Measurements from ENCODE around the gene ATP2B2. TPM values are rescaled to one million over a fixed set of nuclear protein-coding genes. Genes with fewer than 3 reads are reported as not detected.

ATP2B2 gene
- total and polyA plus RNA-seq, 2 donors from 2014 or later, result 0.19 to 0.22 TPM

- H3K4me1 ChIP-seq (ENCODE audit: control insufficient read depth in 2 of 3, insufficient read depth in 2 of 3, low read depth in 1 of 3, low read length in 3 of 3), result no peaks in the 10 kb centered on the region
- H3K9ac ChIP-seq (ENCODE audit: low read length in 3 of 3), result no peak overlapping the region
- DNase-seq (peak in 1 of 5 donors; percentile 9), FAIRE-seq (no peak)
- no peaks in the 10 kb centered on the region for H3K27me3 ChIP-seq (ENCODE audit: control insufficient read depth, insufficient read depth, low read length)
- no peak overlapping the region for H3K27ac ChIP-seq (ENCODE audit: low read depth in 2 of 2, low read length in 2 of 2)
- no peaks in the 10 kb centered on the region for H3K36me3 ChIP-seq (ENCODE audit: control insufficient read depth in 2 of 3, insufficient read depth in 3 of 3, low read length in 3 of 3)
- no peaks in the 10 kb centered on the region for H3K9me3 ChIP-seq (ENCODE audit: control insufficient read depth in 2 of 3, insufficient read depth in 1 of 3, low read length in 3 of 3)
- no peak for TF ChIP-seq CTCF (IDR thresholded peaks at IDR 0.05; ENCODE audit: borderline replicate concordance, extremely low read depth, insufficient read depth)
- intact Hi-C loops (cut with DNase I), result no loop called here
- H3K4me3 ChIP-seq (ENCODE audit: low read length in 3 of 3), result no peak overlapping the region
These were observed 51.8 kb downstream of the ATP2B2 start for GRCh38 chr3:10453431-10454163.

GRCh38 chr3:10450494-10451440 is 54.6 kb downstream of the ATP2B2 start:
- no peaks in the 10 kb centered on the region for H3K9me3 ChIP-seq (ENCODE audit: control insufficient read depth in 2 of 3, insufficient read depth in 1 of 3, low read length in 3 of 3)
- no peaks in the 10 kb centered on the region for H3K27me3 ChIP-seq (ENCODE audit: control insufficient read depth, insufficient read depth, low read length)
- FAIRE-seq (no peak), DNase-seq (peak in 1 of 5 donors; percentile 19)
- no peak overlapping the region for H3K4me3 ChIP-seq (ENCODE audit: low read length in 3 of 3)
- H3K9ac ChIP-seq (ENCODE audit: low read length in 3 of 3), result no peak overlapping the region
- no peaks in the 10 kb centered on the region for H3K4me1 ChIP-seq (ENCODE audit: control insufficient read depth in 2 of 3, insufficient read depth in 2 of 3, low read depth in 1 of 3, low read length in 3 of 3)
- no peaks in the 10 kb centered on the region for H3K36me3 ChIP-seq (ENCODE audit: control insufficient read depth in 2 of 3, insufficient read depth in 3 of 3, low read length in 3 of 3)
- no peak for TF ChIP-seq CTCF (IDR thresholded peaks at IDR 0.05; ENCODE audit: borderline replicate concordance, extremely low read depth, insufficient read depth)
- H3K27ac ChIP-seq (ENCODE audit: low read depth in 2 of 2, low read length in 2 of 2), result no peak overlapping the region
- intact Hi-C loops (cut with DNase I), result no loop called here

- DNase-seq, result no peak
- H3K4me3 ChIP-seq (ENCODE audit: low read length in 3 of 3), result no peak overlapping the region
- FAIRE-seq, result no peak
- TF ChIP-seq CTCF (IDR thresholded peaks at IDR 0.05; ENCODE audit: borderline replicate concordance, extremely low read depth, insufficient read depth), result no peak
- H3K27ac ChIP-seq (ENCODE audit: low read depth in 2 of 2, low read length in 2 of 2), result no peak overlapping the region
- H3K4me1 ChIP-seq (ENCODE audit: control insufficient read depth in 2 of 3, insufficient read depth in 2 of 3, low read depth in 1 of 3, low read length in 3 of 3), result no peaks in the 10 kb centered on the region
- intact Hi-C loops (cut with DNase I), result no loop called here
- no peaks in the 10 kb centered on the region for H3K9me3 ChIP-seq (ENCODE audit: control insufficient read depth in 2 of 3, insufficient read depth in 1 of 3, low read length in 3 of 3)
- H3K27me3 ChIP-seq (ENCODE audit: control insufficient read depth, insufficient read depth, low read length), result no peaks in the 10 kb centered on the region
- no peaks in the 10 kb centered on the region for H3K36me3 ChIP-seq (ENCODE audit: control insufficient read depth in 2 of 3, insufficient read depth in 3 of 3, low read length in 3 of 3)
- H3K9ac ChIP-seq (ENCODE audit: low read length in 3 of 3), result no peak overlapping the region
These were observed 56.0 kb downstream of the ATP2B2 start for GRCh38 chr3:10449436-10449835.

Data from kidney (tissue), 14 donors.